GM21737 (cell line): Measurements from ENCODE around the gene HSP90AB1.

ENCODE experiments used
- ATAC-seq: cut with Tn5 transposase; IDR thresholded peaks from one replicate; pipeline ENCODE4 v1.9.1; 2021; ENCODE audit warnings: mild to moderate bottlenecking, moderate library complexity; ENCODE audit not compliant: unreplicated experiment

HSP90AB1 gene

GRCh38 chr6:44265722-44266233, 18.9 kb downstream of the HSP90AB1 start:
- no peak for ATAC-seq

- ATAC-seq, result peak; percentile 28
Measured at GRCh38 chr6:44266347-44266746, 19.4 kb downstream of the HSP90AB1 start.

- ATAC-seq, result no peak
Measured at GRCh38 chr6:44267252-44267651, 20.4 kb downstream of the HSP90AB1 start.

- no peak for ATAC-seq
Measured at GRCh38 chr6:44268095-44268628, 21.3 kb downstream of the HSP90AB1 start.

GRCh38 chr6:44269178-44269920, 22.4 kb downstream of the HSP90AB1 start:
- ATAC-seq, result no peak

- ATAC-seq, result no peak
Measured at GRCh38 chr6:44269921-44270525, 23.1 kb downstream of the HSP90AB1 start, which contains the start of gene TMEM151B. Gene TMEM151B (plus strand): TSS chr6:44270450. CDS start chr6:44270743, 293 bp downstream.

GRCh38 chr6:44270526-44271405, 23.9 kb downstream of the HSP90AB1 start:
- no peak for ATAC-seq

GRCh38 chr6:44271406-44271723, 24.5 kb downstream of the HSP90AB1 start:
- ATAC-seq, result no peak

GRCh38 chr6:44271914-44272313, 25.0 kb downstream of the HSP90AB1 start:
- ATAC-seq, result no peak

GRCh38 chr6:44272529-44272928, 25.6 kb downstream of the HSP90AB1 start:
- ATAC-seq, result no peak

- no peak for ATAC-seq
Measured at GRCh38 chr6:44272999-44273566, 26.2 kb downstream of the HSP90AB1 start.

GRCh38 chr6:44273617-44274016, 26.7 kb downstream of the HSP90AB1 start:
- no peak for ATAC-seq

- ATAC-seq, result no peak
Measured at GRCh38 chr6:44275271-44275748, 28.4 kb downstream of the HSP90AB1 start.

GRCh38 chr6:44275749-44276648, 29.1 kb downstream of the HSP90AB1 start:
- no peak for ATAC-seq

- no peak for ATAC-seq
Measured at GRCh38 chr6:44276667-44277640, 30.1 kb downstream of the HSP90AB1 start.

- no peak for ATAC-seq
Measured at GRCh38 chr6:44277763-44278162, 30.9 kb downstream of the HSP90AB1 start.

- no peak for ATAC-seq
Measured at GRCh38 chr6:44278315-44278714, 31.4 kb downstream of the HSP90AB1 start.
